Activated CD4-positive, alpha-beta memory T cell treated with anti-CD3 and anti-CD28 coated beads for 36 hours (primary cell): ENCODE data around the gene SYT1. TPM values are rescaled to one million over a fixed set of nuclear protein-coding genes. Genes with fewer than 3 reads are reported as not detected.

ENCODE experiments used
- CTCF ChIA-PET: fragments of 350-600 bp; sonication (Branson Sonifier 250); formaldehyde crosslinking; loops from one replicate; lab custom pipeline; 2021; ENCODE audit warnings: antibody characterized with exemption, inconsistent platforms; lab: Charles Lee
- POLR2A ChIA-PET: fragments of 350-600 bp; sonication (Branson Sonifier 250); formaldehyde crosslinking; loops from one replicate; lab custom pipeline; 2021; ENCODE audit warnings: antibody characterized with exemption; lab: Charles Lee
- DNase-seq: peaks from one replicate; pipeline ENCODE4 v3.0.0-alpha.2; 2020
- H3K27ac Mint-ChIP-seq: one replicate; pipeline ENCODE4 v1.8.0; 2021; ENCODE audit warnings: mixed read lengths
- H3K27me3 Mint-ChIP-seq: one replicate; pipeline ENCODE4 v1.8.0; 2021; ENCODE audit warnings: mixed read lengths
- H3K36me3 Mint-ChIP-seq: one replicate; pipeline ENCODE4 v1.8.0; 2021; ENCODE audit warnings: mixed read lengths
- H3K4me1 Mint-ChIP-seq: one replicate; pipeline ENCODE4 v1.8.0; 2021; ENCODE audit warnings: low read depth, mixed read lengths
- H3K4me3 Mint-ChIP-seq: one replicate; pipeline ENCODE4 v1.8.0; 2021; ENCODE audit warnings: mild to moderate bottlenecking, mixed read lengths
- H3K9me3 Mint-ChIP-seq: one replicate; pipeline ENCODE4 v1.8.0; 2021; ENCODE audit warnings: mixed read lengths
- intact Hi-C: fragments of 100-400 bp; cut with micrococcal nuclease; formaldehyde crosslinking; loops from one replicate; pipeline ENCODE4 v1.15.1; 2023
- microRNA-seq: library from miRNA; unstranded; fragments of <30 nt; microRNA quantifications from one replicate; pipeline ENCODE4 v1.2.0, GENCODE V29; 2022; ENCODE audit warnings: borderline number of aligned reads, borderline microRNAs expressed, borderline replicate concordance
- total RNA-seq, 2 experiments: library from RNA; stranded (reverse); gene quantifications; one replicate each; pipeline ENCODE4 v1.2.3, GENCODE V29; 2021

Gene SYT1
- total RNA-seq, 2 experiments from 2014 or later: not detected

DNA sequence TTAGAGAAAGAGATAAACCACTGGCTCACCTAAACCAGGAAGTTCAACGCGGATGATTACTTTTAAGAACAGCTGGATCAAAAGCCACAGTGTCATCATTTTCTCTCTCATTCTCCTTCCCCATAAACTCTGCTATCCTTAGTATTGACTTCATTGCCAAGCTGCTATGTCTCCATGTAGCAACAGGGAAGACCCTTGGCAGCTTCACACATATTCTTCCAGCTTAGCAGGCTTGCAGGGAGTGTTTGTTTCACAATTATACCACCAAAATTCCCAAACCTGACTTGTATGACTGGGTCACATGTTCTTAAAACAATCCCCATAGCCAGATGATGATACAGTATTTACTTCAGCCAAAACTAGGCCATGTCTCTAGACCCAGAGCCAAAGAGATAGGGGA, 590.7 kb downstream of the SYT1 start:
- H3K27ac Mint-ChIP-seq: no peak overlapping the region

GRCh38 chr12:79482323-79482722, 617.7 kb downstream of the SYT1 start:
- ChIA-PET POLR2A (no interaction called here), CTCF (no interaction called here)
- no peaks in the 10 kb centered on the region for H3K36me3 Mint-ChIP-seq
- intact Hi-C loops: no loop called here
- H3K4me3 Mint-ChIP-seq: no peak overlapping the region
- DNase-seq: no peak
- H3K9me3 Mint-ChIP-seq: no peaks in the 10 kb centered on the region
- no peaks in the 10 kb centered on the region for H3K4me1 Mint-ChIP-seq
- no peaks in the 10 kb centered on the region for H3K27me3 Mint-ChIP-seq
- H3K27ac Mint-ChIP-seq: no peak overlapping the region

More for the DNA sequence above, 590.7 kb downstream of the SYT1 start:
- POLR2A ChIA-PET: no interaction called here
- no peaks in the 10 kb centered on the region for H3K27me3 Mint-ChIP-seq
- H3K4me1 Mint-ChIP-seq: no peaks in the 10 kb centered on the region
- H3K9me3 Mint-ChIP-seq: no peaks in the 10 kb centered on the region
- H3K36me3 Mint-ChIP-seq: no peaks in the 10 kb centered on the region
- CTCF ChIA-PET: no interaction called here
- intact Hi-C loops: no loop called here
- no peak for DNase-seq
- no peak overlapping the region for H3K4me3 Mint-ChIP-seq

DNA sequence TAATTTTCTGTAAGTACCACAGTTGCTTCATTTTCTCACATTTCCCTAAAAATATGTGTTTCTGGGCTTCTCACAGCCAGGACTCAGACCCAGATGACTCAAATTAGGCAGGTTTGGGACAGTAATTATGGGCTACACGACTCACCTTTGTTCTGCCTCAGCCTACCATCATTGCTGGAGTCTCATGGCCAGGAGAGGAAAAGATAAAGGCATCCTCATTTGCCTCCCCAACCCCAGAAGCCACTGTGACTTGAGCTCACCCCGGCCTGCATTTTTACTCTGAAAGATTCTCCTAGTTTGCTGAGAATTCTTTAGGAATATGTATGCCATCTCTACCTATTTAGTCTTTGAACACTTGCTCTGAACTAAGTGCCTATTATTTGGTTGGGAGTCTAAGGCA, 618.3 kb downstream of the SYT1 start:
- no peak for DNase-seq
- Mint-ChIP-seq H3K36me3 (no peaks in the 10 kb centered on the region), H3K27me3 (no peaks in the 10 kb centered on the region), H3K9me3 (no peaks in the 10 kb centered on the region), H3K4me3 (no peak overlapping the region), H3K27ac (no peak overlapping the region), H3K4me1 (no peaks in the 10 kb centered on the region)
- intact Hi-C loops: no loop called here
- CTCF ChIA-PET: no interaction called here
- POLR2A ChIA-PET: no interaction called here

- H3K27me3 Mint-ChIP-seq: no peaks in the 10 kb centered on the region
- intact Hi-C loops: no loop called here
- no peak for DNase-seq
- POLR2A ChIA-PET: no interaction called here
- H3K36me3 Mint-ChIP-seq: no peaks in the 10 kb centered on the region
- H3K4me1 Mint-ChIP-seq: no peaks in the 10 kb centered on the region
- no peak overlapping the region for H3K4me3 Mint-ChIP-seq
- CTCF ChIA-PET: no interaction called here
- H3K27ac Mint-ChIP-seq: no peak overlapping the region
- no peaks in the 10 kb centered on the region for H3K9me3 Mint-ChIP-seq
Observed at GRCh38 chr12:79486154-79486553, 621.6 kb downstream of the SYT1 start.

GRCh38 chr12:79487386-79488110, 623.0 kb downstream of the SYT1 start:
- no peak for DNase-seq
- ChIA-PET POLR2A (no interaction called here), CTCF (no interaction called here)
- Mint-ChIP-seq H3K4me3 (no peak overlapping the region), H3K36me3 (no peaks in the 10 kb centered on the region), H3K4me1 (no peaks in the 10 kb centered on the region), H3K27me3 (no peaks in the 10 kb centered on the region), H3K9me3 (peaks cover 3% of the 10 kb centered on the region), H3K27ac (no peak overlapping the region)
- intact Hi-C loops: no loop called here

Small RNA genes within 50 kb of the gene (microRNA-seq; reads per million reads assigned to microRNA genes)
- not detected for gene MIR1252
